GM21786 (cell line): Measurements from ENCODE around the gene MTG2.
A peak's percentile ranks its signal among the peaks of the same experiment; 100 is the strongest.

ENCODE experiments used
- ATAC-seq: cut with Tn5 transposase; IDR thresholded peaks from one replicate; pipeline ENCODE4 v1.9.1; 2021; ENCODE audit not compliant: unreplicated experiment

MTG2 gene

GRCh38 chr20:62229667-62230066 lies 46.8 kb downstream of the MTG2 start:
- no peak for ATAC-seq

GRCh38 chr20:62230276-62230675 lies 47.4 kb downstream of the MTG2 start:
- no peak for ATAC-seq

GRCh38 chr20:62230696-62231095 lies 47.9 kb downstream of the MTG2 start:
- no peak for ATAC-seq

GRCh38 chr20:62231292-62231691 lies 48.5 kb downstream of the MTG2 start:
- ATAC-seq, result no peak

- no peak for ATAC-seq
Measured at GRCh38 chr20:62232194-62232593, 49.4 kb downstream of the MTG2 start.

GRCh38 chr20:62232770-62233645 lies 50.2 kb downstream of the MTG2 start:
- ATAC-seq, result no peak

- ATAC-seq, result no peak
Measured at GRCh38 chr20:62233684-62234083, 50.9 kb downstream of the MTG2 start.

- no peak for ATAC-seq
Measured at GRCh38 chr20:62234339-62234738, 51.5 kb downstream of the MTG2 start.

GRCh38 chr20:62235001-62235776 lies 52.4 kb downstream of the MTG2 start:
- ATAC-seq, result no peak

GRCh38 chr20:62235777-62236157 lies 52.9 kb downstream of the MTG2 start:
- no peak for ATAC-seq

- no peak for ATAC-seq
Measured at GRCh38 chr20:62236200-62236599, 53.4 kb downstream of the MTG2 start.

- ATAC-seq, result no peak
Measured at GRCh38 chr20:62236766-62237513, 54.1 kb downstream of the MTG2 start.

- no peak for ATAC-seq
Measured at GRCh38 chr20:62237514-62237800, 54.6 kb downstream of the MTG2 start.

- ATAC-seq, result peak; percentile 98
Measured at GRCh38 chr20:62237801-62238568, 55.2 kb downstream of the MTG2 start, which contains the start of gene OSBPL2. OSBPL2 (plus strand) TSS chr20:62238521; CDS start chr20:62256185, 17,664 bp downstream.

GRCh38 chr20:62238569-62239277 lies 55.9 kb downstream of the MTG2 start:
- ATAC-seq, result no peak

GRCh38 chr20:62239278-62239879 lies 56.6 kb downstream of the MTG2 start:
- no peak for ATAC-seq

GRCh38 chr20:62240020-62240685 lies 57.3 kb downstream of the MTG2 start:
- ATAC-seq, result no peak

- ATAC-seq, result no peak
Measured at GRCh38 chr20:62241506-62241905, 58.7 kb downstream of the MTG2 start.

GRCh38 chr20:62242176-62242575 lies 59.3 kb downstream of the MTG2 start:
- ATAC-seq, result no peak
